Astrocyte of the cerebellum (primary cell): ENCODE results near the gene GSTA2.
A peak's percentile ranks its signal among the peaks of the same experiment; 100 is the strongest.
"Not testable (repeated sequence)": the region's sequence is repeated elsewhere in the genome, so short reads cannot be mapped to it uniquely, and the experiment has no call there.

ENCODE experiments used
- DNase-seq: peaks from one replicate; pipeline ENCODE4 v3.0.0-alpha.2; 2011; ENCODE audit warnings: low read depth
- H3K4me3 ChIP-seq: 2 replicates; pipeline ENCODE4 v1.5.1; 2011; ENCODE audit warnings: mild to moderate bottlenecking, low read depth, low read length, moderate library complexity
- in situ Hi-C: cut with HindIII; loops from 2 replicates; pipeline ENCODE4 v1.10.0; 2017; ENCODE audit warnings: low sequenced_read_pairs
- TF ChIP-seq, protein P1 (sequence below): IDR thresholded peaks from 2 replicates; pipeline ENCODE4 v1.5.1; 2012; ENCODE audit warnings: low read length, low read depth, moderate library complexity, mild to moderate bottlenecking; ENCODE audit errors: missing control alignments

The GSTA2 gene

GRCh38 chr6:52763322-52763916, at the start of gene GSTA2:
Gene GSTA2 (minus strand): TSS chr6:52763475. CDS start chr6:52757947, 5,528 bp downstream.
- DNase-seq, in situ Hi-C loops, H3K4me3 ChIP-seq: not testable (repeated sequence)

- DNase-seq, H3K4me3 ChIP-seq, in situ Hi-C loops: not testable (repeated sequence)
Observed at GRCh38 chr6:52809777-52810176, 46.5 kb upstream of the GSTA2 start.

DNA sequence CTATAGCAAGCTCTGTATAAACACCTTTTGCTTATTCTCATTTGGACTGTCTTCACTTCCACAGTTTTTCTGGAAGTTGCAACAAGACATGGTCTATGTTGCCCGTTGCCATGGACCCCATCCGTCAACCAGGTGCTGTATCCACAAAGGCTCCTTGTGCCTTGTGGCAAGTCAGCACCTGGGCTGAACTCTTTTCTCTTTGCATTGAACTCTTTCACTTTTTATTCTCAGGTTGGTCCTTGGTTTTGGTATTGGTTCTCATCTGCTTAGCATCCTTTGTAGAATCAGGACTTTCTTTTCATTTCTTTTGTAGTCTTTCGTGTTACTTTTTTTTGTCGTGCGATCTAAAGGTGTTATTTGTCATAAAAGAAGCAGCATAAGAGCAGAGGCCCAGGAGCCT, 45.4 kb upstream of the GSTA2 start:
- TF ChIP-seq, protein P1, sequence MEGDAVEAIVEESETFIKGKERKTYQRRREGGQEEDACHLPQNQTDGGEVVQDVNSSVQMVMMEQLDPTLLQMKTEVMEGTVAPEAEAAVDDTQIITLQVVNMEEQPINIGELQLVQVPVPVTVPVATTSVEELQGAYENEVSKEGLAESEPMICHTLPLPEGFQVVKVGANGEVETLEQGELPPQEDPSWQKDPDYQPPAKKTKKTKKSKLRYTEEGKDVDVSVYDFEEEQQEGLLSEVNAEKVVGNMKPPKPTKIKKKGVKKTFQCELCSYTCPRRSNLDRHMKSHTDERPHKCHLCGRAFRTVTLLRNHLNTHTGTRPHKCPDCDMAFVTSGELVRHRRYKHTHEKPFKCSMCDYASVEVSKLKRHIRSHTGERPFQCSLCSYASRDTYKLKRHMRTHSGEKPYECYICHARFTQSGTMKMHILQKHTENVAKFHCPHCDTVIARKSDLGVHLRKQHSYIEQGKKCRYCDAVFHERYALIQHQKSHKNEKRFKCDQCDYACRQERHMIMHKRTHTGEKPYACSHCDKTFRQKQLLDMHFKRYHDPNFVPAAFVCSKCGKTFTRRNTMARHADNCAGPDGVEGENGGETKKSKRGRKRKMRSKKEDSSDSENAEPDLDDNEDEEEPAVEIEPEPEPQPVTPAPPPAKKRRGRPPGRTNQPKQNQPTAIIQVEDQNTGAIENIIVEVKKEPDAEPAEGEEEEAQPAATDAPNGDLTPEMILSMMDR = no peak
- DNase-seq = no peak
- no peak overlapping the region for H3K4me3 ChIP-seq
- in situ Hi-C loops = no loop called here

DNA sequence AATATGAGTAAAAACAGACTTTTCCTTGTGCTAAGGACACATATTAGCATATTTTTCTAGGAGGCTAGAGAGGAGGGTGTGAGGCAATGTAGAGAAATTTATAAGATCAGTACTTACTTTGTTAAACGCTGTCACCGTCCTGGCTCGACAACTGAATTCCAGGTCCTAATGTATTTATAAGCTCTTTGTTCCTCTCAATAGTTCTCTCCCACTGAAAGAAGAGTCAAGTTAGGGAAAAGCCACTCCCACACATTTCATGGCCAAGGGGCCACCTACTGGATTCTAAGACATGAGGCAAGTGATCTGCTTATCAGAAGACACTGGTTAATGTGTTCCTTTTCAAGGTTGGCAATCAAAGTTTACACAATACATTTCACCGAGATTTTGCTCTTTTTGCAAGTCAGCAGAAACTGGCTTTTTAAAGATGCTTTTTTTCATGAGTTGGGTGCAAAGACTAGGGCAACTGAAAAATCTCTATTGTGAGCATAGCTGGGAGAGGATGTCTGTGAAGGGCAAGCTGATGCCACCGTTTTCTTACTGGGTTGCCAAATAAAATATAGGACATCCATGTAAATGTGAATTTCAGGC, 40.5 kb upstream of the GSTA2 start, which contains the start of gene GSTA1:
Gene GSTA1 (minus strand): TSS at position 149 of the 588 bp plus-strand sequence. CDS start 4,549 bp downstream, outside the sequence.
- H3K4me3 ChIP-seq, DNase-seq, in situ Hi-C loops: not testable (repeated sequence)

DNA sequence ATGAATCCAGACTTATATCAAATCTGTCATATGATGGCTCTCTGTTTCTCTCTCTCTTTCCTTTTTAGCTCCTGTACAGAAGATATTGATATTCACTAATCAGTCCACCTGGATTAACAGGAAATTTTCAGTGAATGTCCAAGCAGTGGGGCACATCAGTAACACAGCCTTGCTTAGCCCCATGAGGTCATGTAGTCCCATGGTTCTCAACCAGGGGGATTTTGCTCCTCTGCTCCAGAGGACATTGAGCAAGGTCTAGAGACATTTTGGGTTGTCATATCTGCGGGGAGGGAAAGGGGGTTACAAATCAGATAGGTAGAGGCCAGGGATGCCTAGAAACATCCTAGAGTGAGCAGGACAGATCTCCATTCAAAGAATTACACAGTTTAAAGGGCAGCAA, 39.5 kb upstream of the GSTA2 start:
- in situ Hi-C loops = no loop called here
- no peak overlapping the region for H3K4me3 ChIP-seq
- DNase-seq = no peak
- TF ChIP-seq, protein P1 = no peak

- no peak overlapping the region for H3K4me3 ChIP-seq
- no peak for DNase-seq
- in situ Hi-C loops = no loop called here
- TF ChIP-seq, protein P1 = no peak
Observed at GRCh38 chr6:52801188-52801841, 38.0 kb upstream of the GSTA2 start.

DNA sequence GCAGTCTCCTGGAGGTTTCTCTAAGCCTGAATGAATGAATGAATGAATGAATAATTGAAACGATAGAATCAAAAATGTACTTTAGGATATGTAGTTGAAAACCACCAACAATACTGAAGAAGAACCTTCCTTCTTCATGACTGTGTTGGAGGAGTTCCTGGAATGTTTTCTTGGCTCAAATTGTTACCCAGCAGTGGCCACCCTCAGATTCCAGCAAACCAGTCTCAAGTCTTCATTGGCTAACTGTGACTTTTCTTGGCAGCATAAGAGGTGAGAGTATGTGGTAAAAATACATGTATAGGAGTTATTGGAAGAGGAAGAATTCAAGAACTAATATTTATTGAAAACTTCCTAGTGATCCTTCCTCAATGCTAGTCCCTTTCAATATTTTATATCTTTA, 36.0 kb upstream of the GSTA2 start:
- in situ Hi-C loops, H3K4me3 ChIP-seq: not testable (repeated sequence)
- peak; percentile 76 for DNase-seq

GRCh38 chr6:52794366-52794765, 31.1 kb upstream of the GSTA2 start:
- DNase-seq, H3K4me3 ChIP-seq, in situ Hi-C loops: not testable (repeated sequence)

GRCh38 chr6:52790861-52791260, 27.6 kb upstream of the GSTA2 start:
- TF ChIP-seq, protein P1 = no peak
- no peak overlapping the region for H3K4me3 ChIP-seq
- DNase-seq = no peak
- in situ Hi-C loops = no loop called here

DNA sequence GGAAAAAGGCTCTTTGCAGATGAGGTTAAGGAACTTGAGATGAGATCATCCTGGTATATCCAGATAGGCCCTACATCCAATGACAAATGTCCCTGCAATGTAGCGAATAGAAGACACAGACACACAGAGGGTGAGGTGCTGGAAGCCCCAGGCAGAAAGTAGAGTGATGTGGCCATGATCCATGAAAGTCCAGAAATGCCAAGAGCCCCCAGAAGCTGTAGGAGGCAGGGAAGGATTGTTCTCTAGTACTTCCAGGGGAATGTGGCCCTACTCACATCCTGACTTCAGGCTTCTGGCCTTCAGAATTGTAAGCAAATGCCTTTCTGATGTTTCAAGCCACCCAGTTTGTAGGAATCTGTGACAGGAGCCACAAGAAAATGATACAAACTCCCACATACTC, 26.4 kb upstream of the GSTA2 start:
- DNase-seq, in situ Hi-C loops, H3K4me3 ChIP-seq: not testable (repeated sequence)
